Subcutaneous adipose tissue (tissue), 4 donors: Measurements from ENCODE around the gene GAREM1. TPM values are rescaled to one million over a fixed set of nuclear protein-coding genes. Genes with fewer than 3 reads are reported as not detected.

ENCODE experiments used
- CTCF ChIP-seq: fragments of 450-650 bp; IDR thresholded peaks from one replicate; pipeline ENCODE4 v1.5.1; 2016; ENCODE audit warnings: low read depth, mild to moderate bottlenecking, control low read depth, antibody characterized with exemption, moderate library complexity
- total RNA-seq, 4 donors: library from RNA; depleted of rRNA; stranded (reverse); fragments of >200 nt; gene quantifications; one replicate each; pipeline ENCODE4 v1.1.0, GENCODE V29; 2016

The GAREM1 gene
- total RNA-seq, 4 donors from 2014 or later, result 12.6 to 40.9 (median 18.3) TPM

DNA sequence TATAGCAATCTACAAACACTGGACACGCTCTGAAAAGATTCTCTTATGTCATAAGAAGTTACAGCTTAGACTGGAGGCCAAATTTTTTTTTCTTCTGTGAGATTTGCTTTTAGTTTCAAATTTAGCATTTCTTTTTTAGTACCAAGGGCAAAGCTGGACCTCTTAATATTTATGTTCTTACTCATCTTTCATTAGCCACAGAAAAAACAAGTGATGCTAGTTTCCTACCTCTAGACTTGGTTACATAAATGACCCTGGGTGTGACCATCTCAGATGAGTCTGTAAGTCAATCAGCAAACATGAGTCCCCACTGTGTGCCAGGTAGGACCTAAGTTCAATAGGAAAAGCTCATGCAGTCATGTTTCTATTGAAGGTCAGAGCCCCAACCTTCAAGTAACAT is 186.4 kb downstream of the GAREM1 start:
- TF ChIP-seq CTCF, result no peak

GRCh38 chr18:32280911-32281310 is 189.8 kb downstream of the GAREM1 start:
- TF ChIP-seq CTCF, result no peak

GRCh38 chr18:32280188-32280783 is 190.4 kb downstream of the GAREM1 start:
- TF ChIP-seq CTCF, result no peak

DNA sequence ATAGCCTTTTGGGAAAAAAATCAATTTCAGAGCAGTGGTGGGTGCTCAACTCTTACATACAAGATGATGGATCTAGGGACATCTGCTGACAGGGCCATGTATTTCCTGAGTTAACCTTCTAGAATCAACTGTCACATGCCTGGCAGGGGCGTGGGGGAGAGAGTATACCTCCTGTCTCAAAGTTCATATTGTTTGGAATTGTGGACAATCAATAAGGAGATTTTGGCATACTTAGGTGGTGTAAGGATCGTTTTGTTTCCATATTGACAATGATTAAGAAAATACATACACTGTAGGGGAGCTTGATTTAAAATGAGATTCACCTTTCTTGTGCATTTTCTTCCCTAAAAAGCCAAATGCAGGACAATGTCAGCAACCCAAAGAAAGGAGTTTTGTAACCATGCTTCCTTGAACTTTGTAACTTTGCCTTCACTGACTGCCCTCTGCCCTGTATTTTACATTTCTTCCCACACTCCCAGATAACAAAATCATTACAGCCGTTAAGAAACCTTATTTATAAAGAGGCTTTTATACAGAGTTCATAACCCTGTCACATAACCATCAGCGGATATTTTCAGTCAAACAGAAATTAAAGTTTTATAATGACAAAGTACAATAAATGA is 192.4 kb downstream of the GAREM1 start:
- no peak for TF ChIP-seq CTCF

- no peak for TF ChIP-seq CTCF
Observed at GRCh38 chr18:32277549-32277948, 193.1 kb downstream of the GAREM1 start.

DNA sequence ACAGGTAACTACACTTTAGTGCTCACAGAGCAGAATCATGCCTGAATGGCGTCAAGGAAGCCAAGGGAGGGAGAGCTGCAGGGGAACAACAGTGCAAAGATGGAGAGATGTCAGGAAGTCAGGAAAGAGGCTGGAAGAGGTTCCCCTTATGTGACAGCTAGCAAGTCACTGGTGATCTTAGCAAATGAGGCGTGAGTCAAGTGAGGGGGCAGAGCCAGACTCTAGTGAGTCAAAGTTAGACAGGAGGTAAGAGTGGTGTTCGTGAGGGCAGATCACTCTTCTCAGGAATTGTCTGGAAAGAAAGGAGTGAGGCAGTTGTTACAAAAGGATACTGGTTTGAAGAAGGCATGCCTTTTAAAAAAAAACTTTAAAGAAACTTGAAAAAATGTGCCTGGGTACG is 193.8 kb downstream of the GAREM1 start:
- no peak for TF ChIP-seq CTCF

GRCh38 chr18:32276256-32276655 is 194.4 kb downstream of the GAREM1 start:
- TF ChIP-seq CTCF, result no peak
